Fibroblast of lung (primary cell): ENCODE results near the gene TRAPPC14.
"Not testable (repeated sequence)": the region's sequence is repeated elsewhere in the genome, so short reads cannot be mapped to it uniquely, and the experiment has no call there.

Experiments
- CTCF ChIP-seq, 2 donors: IDR thresholded peaks in 1 of 2; conservative IDR thresholded peaks in 1 of 2; 1 replicate in 1 of 2; 2 replicates in 1 of 2; pipeline ENCODE4 v1.5.1; 2011 to 2012; ENCODE audit warnings: low read length in 2 of 2, control low read depth in 1 of 2, inconsistent platforms in 1 of 2, low read depth in 1 of 2, mild to moderate bottlenecking in 1 of 2
- EZH2 ChIP-seq: IDR thresholded peaks from 2 replicates; pipeline ENCODE4 v1.5.1; 2012; ENCODE audit warnings: low read length, control low read depth, mild to moderate bottlenecking; ENCODE audit errors: missing control alignments

GRCh38 chr7:100195901-100196322 lies 37.4 kb upstream of the TRAPPC14 start:
- not testable (repeated sequence) for TF ChIP-seq CTCF (conservative IDR thresholded peaks at IDR 0.05 in 1 of 2, IDR thresholded peaks at IDR 0.05 in 1 of 2; ENCODE audit: low read depth in 1 of 2, low read length in 2 of 2); EZH2
